ENCODE data around the gene RNF8. TPM values are rescaled to one million over a fixed set of nuclear protein-coding genes. Genes with fewer than 3 reads are reported as not detected.
A peak's percentile ranks its signal among the peaks of the same experiment; 100 is the strongest.

The RNF8 gene
- total and polyA plus RNA-seq, 2 donors = 12.5 to 16.9 TPM

- WGBS = 96% methylated on average over 3 of the region's 3 CpGs
- Histone ChIP-seq H3K27ac (ENCODE audit: low read depth in 1 of 2, low read length in 1 of 2) (peak overlapping the region in 1 of 2 donors; percentile 65), H3K36me3 (ENCODE audit: control insufficient read depth in 2 of 2, insufficient read depth in 2 of 2, low read length in 1 of 2) (peaks cover 38 to 45% of the 10 kb centered on the region in 2 donors), H3K4me3 (ENCODE audit: low read length in 2 of 2) (no peak overlapping the region), H3K27me3 (ENCODE audit: control insufficient read depth in 2 of 2, insufficient read depth in 1 of 2, low read length in 1 of 2) (no peaks in the 10 kb centered on the region), H3K4me1 (ENCODE audit: control insufficient read depth in 2 of 2, insufficient read depth in 2 of 2, low read length in 2 of 2) (peaks cover 6 to 32% of the 10 kb centered on the region in 2 donors), H3K9me3 (ENCODE audit: control insufficient read depth in 2 of 2, insufficient read depth in 1 of 2, low read length in 1 of 2) (no peaks in the 10 kb centered on the region)
- no peak for DNase-seq (ENCODE audit: low read depth in 6 of 9, low spot score in 9 of 9)
Measured at GRCh38 chr6:37310966-37311365, 42.8 kb upstream of the RNF8 start.

GRCh38 chr6:37311741-37312473 is 41.9 kb upstream of the RNF8 start:
- Histone ChIP-seq H3K36me3 (ENCODE audit: control insufficient read depth in 2 of 2, insufficient read depth in 2 of 2, low read length in 1 of 2) (peaks cover 40 to 50% of the 10 kb centered on the region in 2 donors), H3K4me3 (ENCODE audit: low read length in 2 of 2) (no peak overlapping the region), H3K27ac (ENCODE audit: low read depth in 1 of 2, low read length in 1 of 2) (peak overlapping the region in 1 of 2 donors; percentile 65), H3K27me3 (ENCODE audit: control insufficient read depth in 2 of 2, insufficient read depth in 1 of 2, low read length in 1 of 2) (no peaks in the 10 kb centered on the region), H3K4me1 (ENCODE audit: control insufficient read depth in 2 of 2, insufficient read depth in 2 of 2, low read length in 2 of 2) (peaks cover 6 to 32% of the 10 kb centered on the region in 2 donors), H3K9me3 (ENCODE audit: control insufficient read depth in 2 of 2, insufficient read depth in 1 of 2, low read length in 1 of 2) (no peaks in the 10 kb centered on the region)
- peak in 2 of 9 donors; percentile 32 to 62 for DNase-seq (ENCODE audit: low read depth in 6 of 9, low spot score in 9 of 9)
- WGBS = 94% methylated on average over 2 of the region's 2 CpGs

GRCh38 chr6:37313723-37314486 is 39.9 kb upstream of the RNF8 start:
- H3K27ac ChIP-seq (ENCODE audit: low read depth in 1 of 2, low read length in 1 of 2) = peak overlapping the region in 1 of 2 donors; percentile 14
- 92% methylated on average over 13 of the region's 13 CpGs for WGBS
- H3K4me3 ChIP-seq (ENCODE audit: low read length in 2 of 2) = no peak overlapping the region
- no peak for DNase-seq (ENCODE audit: low read depth in 6 of 9, low spot score in 9 of 9)
- peaks cover 6 to 25% of the 10 kb centered on the region in 2 donors for H3K4me1 ChIP-seq (ENCODE audit: control insufficient read depth in 2 of 2, insufficient read depth in 2 of 2, low read length in 2 of 2)
- H3K36me3 ChIP-seq (ENCODE audit: control insufficient read depth in 2 of 2, insufficient read depth in 2 of 2, low read length in 1 of 2) = peaks cover 58 to 69% of the 10 kb centered on the region in 2 donors
- no peaks in the 10 kb centered on the region for H3K27me3 ChIP-seq (ENCODE audit: control insufficient read depth in 2 of 2, insufficient read depth in 1 of 2, low read length in 1 of 2)
- H3K9me3 ChIP-seq (ENCODE audit: control insufficient read depth in 2 of 2, insufficient read depth in 1 of 2, low read length in 1 of 2) = no peaks in the 10 kb centered on the region

GRCh38 chr6:37314487-37315156 is 39.2 kb upstream of the RNF8 start:
- 42% methylated on average over 6 of the region's 6 CpGs for WGBS
- DNase-seq (ENCODE audit: low read depth in 6 of 9, low spot score in 9 of 9) = peak in 6 of 9 donors; percentile 33 to 80 (median 54)
- peaks cover 61 to 68% of the 10 kb centered on the region in 2 donors for H3K36me3 ChIP-seq (ENCODE audit: control insufficient read depth in 2 of 2, insufficient read depth in 2 of 2, low read length in 1 of 2)

GRCh38 chr6:37315157-37315515 is 38.6 kb upstream of the RNF8 start:
- Histone ChIP-seq H3K27me3 (ENCODE audit: control insufficient read depth in 2 of 2, insufficient read depth in 1 of 2, low read length in 1 of 2) (no peaks in the 10 kb centered on the region), H3K36me3 (ENCODE audit: control insufficient read depth in 2 of 2, insufficient read depth in 2 of 2, low read length in 1 of 2) (peaks cover 64 to 73% of the 10 kb centered on the region in 2 donors), H3K4me1 (ENCODE audit: control insufficient read depth in 2 of 2, insufficient read depth in 2 of 2, low read length in 2 of 2) (peaks cover 6 to 23% of the 10 kb centered on the region in 2 donors), H3K4me3 (ENCODE audit: low read length in 2 of 2) (no peak overlapping the region), H3K9me3 (ENCODE audit: control insufficient read depth in 2 of 2, insufficient read depth in 1 of 2, low read length in 1 of 2) (no peaks in the 10 kb centered on the region), H3K27ac (ENCODE audit: low read depth in 1 of 2, low read length in 1 of 2) (no peak overlapping the region)
- 84% methylated on average over 7 of the region's 7 CpGs for WGBS
- no peak for DNase-seq (ENCODE audit: low read depth in 6 of 9, low spot score in 9 of 9)

More at GRCh38 chr6:37314487-37315156, 39.2 kb upstream of the RNF8 start:
- no peak overlapping the region for H3K4me3 ChIP-seq (ENCODE audit: low read length in 2 of 2)
- peaks cover 6 to 23% of the 10 kb centered on the region in 2 donors for H3K4me1 ChIP-seq (ENCODE audit: control insufficient read depth in 2 of 2, insufficient read depth in 2 of 2, low read length in 2 of 2)
- peak overlapping the region in 1 of 2 donors; percentile 14 for H3K27ac ChIP-seq (ENCODE audit: low read depth in 1 of 2, low read length in 1 of 2)
- H3K9me3 ChIP-seq (ENCODE audit: control insufficient read depth in 2 of 2, insufficient read depth in 1 of 2, low read length in 1 of 2) = no peaks in the 10 kb centered on the region
- H3K27me3 ChIP-seq (ENCODE audit: control insufficient read depth in 2 of 2, insufficient read depth in 1 of 2, low read length in 1 of 2) = no peaks in the 10 kb centered on the region

GRCh38 chr6:37316071-37316470 is 37.7 kb upstream of the RNF8 start:
- DNase-seq (ENCODE audit: low read depth in 6 of 9, low spot score in 9 of 9) = no peak
- Histone ChIP-seq H3K27me3 (ENCODE audit: control insufficient read depth in 2 of 2, insufficient read depth in 1 of 2, low read length in 1 of 2) (no peaks in the 10 kb centered on the region), H3K4me1 (ENCODE audit: control insufficient read depth in 2 of 2, insufficient read depth in 2 of 2, low read length in 2 of 2) (peaks cover 6 to 19% of the 10 kb centered on the region in 2 donors), H3K9me3 (ENCODE audit: control insufficient read depth in 2 of 2, insufficient read depth in 1 of 2, low read length in 1 of 2) (no peaks in the 10 kb centered on the region), H3K36me3 (ENCODE audit: control insufficient read depth in 2 of 2, insufficient read depth in 2 of 2, low read length in 1 of 2) (peaks cover 68 to 82% of the 10 kb centered on the region in 2 donors), H3K4me3 (ENCODE audit: low read length in 2 of 2) (no peak overlapping the region), H3K27ac (ENCODE audit: low read depth in 1 of 2, low read length in 1 of 2) (no peak overlapping the region)
- WGBS = 97% methylated on average over 7 of the region's 7 CpGs

- Histone ChIP-seq H3K27ac (ENCODE audit: low read depth in 1 of 2, low read length in 1 of 2) (no peak overlapping the region), H3K9me3 (ENCODE audit: control insufficient read depth in 2 of 2, insufficient read depth in 1 of 2, low read length in 1 of 2) (no peaks in the 10 kb centered on the region), H3K27me3 (ENCODE audit: control insufficient read depth in 2 of 2, insufficient read depth in 1 of 2, low read length in 1 of 2) (no peaks in the 10 kb centered on the region), H3K36me3 (ENCODE audit: control insufficient read depth in 2 of 2, insufficient read depth in 2 of 2, low read length in 1 of 2) (peaks cover 71 to 93% of the 10 kb centered on the region in 2 donors), H3K4me3 (ENCODE audit: low read length in 2 of 2) (no peak overlapping the region), H3K4me1 (ENCODE audit: control insufficient read depth in 2 of 2, insufficient read depth in 2 of 2, low read length in 2 of 2) (peaks cover 0 to 10% of the 10 kb centered on the region in 2 donors)
- WGBS = 95% methylated on average over 5 of the region's 5 CpGs
- no peak for DNase-seq (ENCODE audit: low read depth in 6 of 9, low spot score in 9 of 9)
Measured at GRCh38 chr6:37317312-37318038, 36.3 kb upstream of the RNF8 start.

GRCh38 chr6:37319156-37319555 is 34.6 kb upstream of the RNF8 start:
- peaks cover 0 to 7% of the 10 kb centered on the region in 2 donors for H3K4me1 ChIP-seq (ENCODE audit: control insufficient read depth in 2 of 2, insufficient read depth in 2 of 2, low read length in 2 of 2)

More at GRCh38 chr6:37319156-37319555, 34.6 kb upstream of the RNF8 start:
- Histone ChIP-seq H3K36me3 (ENCODE audit: control insufficient read depth in 2 of 2, insufficient read depth in 2 of 2, low read length in 1 of 2) (peaks cover 61 to 89% of the 10 kb centered on the region in 2 donors), H3K27ac (ENCODE audit: low read depth in 1 of 2, low read length in 1 of 2) (no peak overlapping the region), H3K27me3 (ENCODE audit: control insufficient read depth in 2 of 2, insufficient read depth in 1 of 2, low read length in 1 of 2) (no peaks in the 10 kb centered on the region), H3K9me3 (ENCODE audit: control insufficient read depth in 2 of 2, insufficient read depth in 1 of 2, low read length in 1 of 2) (no peaks in the 10 kb centered on the region), H3K4me3 (ENCODE audit: low read length in 2 of 2) (no peak overlapping the region)
- 98% methylated on average over 3 of the region's 3 CpGs for WGBS
- no peak for DNase-seq (ENCODE audit: low read depth in 6 of 9, low spot score in 9 of 9)

Data from thymus (tissue), 11 donors.